ENCODE data around the gene ZMIZ1. TPM values are rescaled to one million over a fixed set of nuclear protein-coding genes. Genes with fewer than 3 reads are reported as not detected.
A peak's percentile ranks its signal among the peaks of the same experiment; 100 is the strongest.

Gene ZMIZ1
- total and polyA plus RNA-seq, 12 donors, result 6.6 to 113 (median 55.1) TPM

- no peaks in the 10 kb centered on the region for H3K9me3 ChIP-seq (replicated peaks in 1 of 3)
- intact Hi-C loops (cut with DNase I), result no loop called here
- no peaks in the 10 kb centered on the region for H3K27me3 ChIP-seq
- DNase-seq, result no peak
- WGBS, 4 donors, result 86 to 92% (median 88%) methylated on average over 11 to 18 of the region's 18 CpGs
- peak overlapping the region in 1 of 5 donors; percentile 24 for H3K27ac ChIP-seq
- peaks cover 0 to 5% of the 10 kb centered on the region in 2 donors for H3K36me3 ChIP-seq (replicated peaks in 1 of 2)
- no peak overlapping the region for H3K4me3 ChIP-seq
- TF ChIP-seq POLR2A (IDR thresholded peaks at IDR 0.05) (no peak), CTCF (IDR thresholded peaks at IDR 0.05) (no peak)
- H3K4me1 ChIP-seq (replicated peaks in 1 of 2), result peaks cover 7 to 25% of the 10 kb centered on the region in 2 donors
Observed at GRCh38 chr10:79254333-79255006, 185.7 kb downstream of the ZMIZ1 start.

- TF ChIP-seq CTCF (IDR thresholded peaks at IDR 0.05) (no peak), POLR2A (IDR thresholded peaks at IDR 0.05) (no peak)
- 82 to 92% (median 84%) methylated on average over 6 to 10 of the region's 10 CpGs for WGBS, 4 donors
- Histone ChIP-seq H3K36me3 (replicated peaks in 1 of 2) (peaks cover 0 to 5% of the 10 kb centered on the region in 2 donors), H3K9me3 (replicated peaks in 1 of 3) (no peaks in the 10 kb centered on the region), H3K27ac (peak overlapping the region in 1 of 5 donors; percentile 30), H3K4me1 (replicated peaks in 1 of 2) (peaks cover 7 to 25% of the 10 kb centered on the region in 2 donors), H3K4me3 (no peak overlapping the region), H3K27me3 (no peaks in the 10 kb centered on the region)
- no peak for DNase-seq
- intact Hi-C loops (cut with DNase I), result no loop called here
Observed at GRCh38 chr10:79255007-79255507, 186.3 kb downstream of the ZMIZ1 start.

- Histone ChIP-seq H3K36me3 (replicated peaks in 1 of 2) (peaks cover 0 to 5% of the 10 kb centered on the region in 2 donors), H3K27ac (no peak overlapping the region), H3K4me3 (no peak overlapping the region), H3K4me1 (replicated peaks in 1 of 2) (peaks cover 18 to 37% of the 10 kb centered on the region in 2 donors), H3K9me3 (replicated peaks in 1 of 3) (no peaks in the 10 kb centered on the region), H3K27me3 (no peaks in the 10 kb centered on the region)
- TF ChIP-seq CTCF (IDR thresholded peaks at IDR 0.05) (no peak), POLR2A (IDR thresholded peaks at IDR 0.05) (no peak)
- DNase-seq, result no peak
- intact Hi-C loops (cut with DNase I), result no loop called here
- WGBS, 4 donors, result 81 to 93% (median 86%) methylated on average over 3 of the region's 3 CpGs
Observed at GRCh38 chr10:79256264-79256806, 187.6 kb downstream of the ZMIZ1 start.

- no peak overlapping the region for H3K4me3 ChIP-seq
- no peaks in the 10 kb centered on the region for H3K9me3 ChIP-seq (replicated peaks in 1 of 3)
- H3K36me3 ChIP-seq (replicated peaks in 1 of 2), result peaks cover 0 to 5% of the 10 kb centered on the region in 2 donors
- WGBS, 4 donors, result 44 to 56% (median 51%) methylated on average over 5 to 10 of the region's 10 CpGs
- intact Hi-C loops (cut with DNase I), result no loop called here
- peak overlapping the region in 1 of 5 donors; percentile 7 for H3K27ac ChIP-seq
- TF ChIP-seq POLR2A (IDR thresholded peaks at IDR 0.05) (no peak), CTCF (IDR thresholded peaks at IDR 0.05) (no peak)
- DNase-seq, result peak in 1 of 7 donors; percentile 69
- peaks cover 23 to 46% of the 10 kb centered on the region in 2 donors for H3K4me1 ChIP-seq (replicated peaks in 1 of 2)
- no peaks in the 10 kb centered on the region for H3K27me3 ChIP-seq
Observed at GRCh38 chr10:79258894-79259293, 190.1 kb downstream of the ZMIZ1 start.

Measured in adrenal gland (tissue), 12 donors.